GM12864 (cell line): Measurements from ENCODE around the gene SREK1IP1.
A peak's percentile ranks its signal among the peaks of the same experiment; 100 is the strongest.

Source experiments
- DNase-seq: peaks from one replicate; pipeline ENCODE4 v3.0.0-alpha.2; 2011; ENCODE audit warnings: low read depth
- H3K4me3 ChIP-seq: 2 replicates; pipeline ENCODE4 v1.5.1; 2011; ENCODE audit warnings: mild to moderate bottlenecking, low read depth, low read length, control low read depth
- TF ChIP-seq, protein P1 (sequence below): IDR thresholded peaks from 2 replicates; pipeline ENCODE4 v1.5.1; 2011; ENCODE audit warnings: low read depth, mild to moderate bottlenecking, moderate library complexity, low read length, control low read depth, inconsistent platforms; ENCODE audit errors: missing control alignments

Gene SREK1IP1

DNA sequence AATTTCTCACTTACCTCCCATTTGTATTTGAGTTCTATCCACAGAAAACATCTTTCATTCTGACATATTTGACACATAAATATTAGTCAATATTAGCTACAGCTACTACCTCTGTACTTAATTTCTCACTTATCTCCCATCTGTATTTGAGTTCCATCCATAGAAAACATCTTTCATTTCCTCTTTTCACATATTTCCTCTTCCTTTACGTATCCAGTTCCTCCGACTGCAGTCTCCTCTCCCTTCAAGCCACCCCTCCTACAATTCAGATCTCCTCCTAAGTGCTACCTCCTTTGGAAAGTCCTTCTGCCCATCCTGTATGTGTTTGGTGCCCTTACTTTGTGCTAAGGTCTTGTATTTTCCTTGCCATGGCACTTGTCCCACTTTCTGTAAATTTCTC lies 1.6 kb downstream of the SREK1IP1 start:
- DNase-seq, result no peak
- peak overlapping the region; percentile 100 for H3K4me3 ChIP-seq
- TF ChIP-seq, protein P1, sequence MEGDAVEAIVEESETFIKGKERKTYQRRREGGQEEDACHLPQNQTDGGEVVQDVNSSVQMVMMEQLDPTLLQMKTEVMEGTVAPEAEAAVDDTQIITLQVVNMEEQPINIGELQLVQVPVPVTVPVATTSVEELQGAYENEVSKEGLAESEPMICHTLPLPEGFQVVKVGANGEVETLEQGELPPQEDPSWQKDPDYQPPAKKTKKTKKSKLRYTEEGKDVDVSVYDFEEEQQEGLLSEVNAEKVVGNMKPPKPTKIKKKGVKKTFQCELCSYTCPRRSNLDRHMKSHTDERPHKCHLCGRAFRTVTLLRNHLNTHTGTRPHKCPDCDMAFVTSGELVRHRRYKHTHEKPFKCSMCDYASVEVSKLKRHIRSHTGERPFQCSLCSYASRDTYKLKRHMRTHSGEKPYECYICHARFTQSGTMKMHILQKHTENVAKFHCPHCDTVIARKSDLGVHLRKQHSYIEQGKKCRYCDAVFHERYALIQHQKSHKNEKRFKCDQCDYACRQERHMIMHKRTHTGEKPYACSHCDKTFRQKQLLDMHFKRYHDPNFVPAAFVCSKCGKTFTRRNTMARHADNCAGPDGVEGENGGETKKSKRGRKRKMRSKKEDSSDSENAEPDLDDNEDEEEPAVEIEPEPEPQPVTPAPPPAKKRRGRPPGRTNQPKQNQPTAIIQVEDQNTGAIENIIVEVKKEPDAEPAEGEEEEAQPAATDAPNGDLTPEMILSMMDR, result no peak

DNA sequence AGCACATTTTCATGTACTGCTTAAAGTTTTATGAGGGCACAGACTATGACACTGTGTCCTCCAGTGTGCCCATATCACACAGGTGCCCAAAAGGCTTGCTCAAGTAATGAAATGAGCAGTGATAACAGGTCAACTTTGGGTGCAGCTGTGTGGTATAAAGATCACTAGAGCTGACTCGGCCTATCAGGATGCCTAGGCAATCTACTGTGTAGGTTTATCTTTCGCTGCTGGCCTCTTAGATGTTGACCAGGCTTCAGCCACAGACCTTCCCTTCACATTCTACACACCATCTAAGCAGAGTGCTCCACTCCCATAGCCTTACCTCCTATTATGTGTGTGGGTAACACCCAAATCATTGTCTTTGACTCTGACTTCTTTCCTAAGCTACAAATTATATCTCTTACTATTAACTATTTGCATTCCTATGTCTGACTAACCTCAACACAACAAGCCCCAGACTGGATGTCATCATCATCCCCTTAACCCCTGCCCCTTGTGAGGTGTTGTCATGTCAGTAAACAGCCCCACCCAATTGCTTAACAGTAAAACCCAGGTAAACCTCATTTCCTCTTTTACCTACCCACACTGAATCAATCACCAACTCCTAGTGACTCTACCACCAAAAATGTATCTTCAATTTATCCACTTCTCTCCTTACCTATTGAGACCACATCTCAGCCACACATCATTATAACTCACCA lies 2.5 kb downstream of the SREK1IP1 start:
- DNase-seq, result no peak
- TF ChIP-seq, protein P1, result no peak
- H3K4me3 ChIP-seq, result no peak overlapping the region

DNA sequence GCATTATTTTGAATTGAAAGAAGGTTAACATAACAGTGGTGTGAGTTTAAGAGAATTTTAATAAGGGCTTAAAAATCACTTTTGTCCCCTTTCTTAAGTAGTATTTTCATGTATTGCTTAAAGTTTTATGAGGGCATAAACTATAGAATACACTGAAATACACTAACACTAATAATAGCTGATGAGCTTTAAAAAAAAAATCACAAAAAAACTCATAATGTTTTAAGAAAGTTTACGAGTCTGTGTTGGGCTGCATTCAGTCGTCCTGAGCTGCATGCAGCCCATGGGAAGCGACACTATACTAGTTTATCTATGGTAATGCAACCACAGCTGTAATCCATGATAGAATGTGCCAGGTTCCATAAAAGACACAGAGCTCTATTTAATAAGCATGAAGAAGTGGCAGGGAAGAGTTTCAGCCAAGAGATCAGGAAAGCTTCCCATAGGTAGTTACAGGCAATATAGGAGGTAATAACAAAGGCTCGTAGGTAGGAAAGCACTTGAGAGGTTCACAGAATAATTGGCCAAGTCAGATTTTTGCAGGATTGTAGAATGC lies 4.5 kb downstream of the SREK1IP1 start:
- TF ChIP-seq, protein P1, result no peak
- H3K4me3 ChIP-seq, result no peak overlapping the region
- DNase-seq, result no peak

DNA sequence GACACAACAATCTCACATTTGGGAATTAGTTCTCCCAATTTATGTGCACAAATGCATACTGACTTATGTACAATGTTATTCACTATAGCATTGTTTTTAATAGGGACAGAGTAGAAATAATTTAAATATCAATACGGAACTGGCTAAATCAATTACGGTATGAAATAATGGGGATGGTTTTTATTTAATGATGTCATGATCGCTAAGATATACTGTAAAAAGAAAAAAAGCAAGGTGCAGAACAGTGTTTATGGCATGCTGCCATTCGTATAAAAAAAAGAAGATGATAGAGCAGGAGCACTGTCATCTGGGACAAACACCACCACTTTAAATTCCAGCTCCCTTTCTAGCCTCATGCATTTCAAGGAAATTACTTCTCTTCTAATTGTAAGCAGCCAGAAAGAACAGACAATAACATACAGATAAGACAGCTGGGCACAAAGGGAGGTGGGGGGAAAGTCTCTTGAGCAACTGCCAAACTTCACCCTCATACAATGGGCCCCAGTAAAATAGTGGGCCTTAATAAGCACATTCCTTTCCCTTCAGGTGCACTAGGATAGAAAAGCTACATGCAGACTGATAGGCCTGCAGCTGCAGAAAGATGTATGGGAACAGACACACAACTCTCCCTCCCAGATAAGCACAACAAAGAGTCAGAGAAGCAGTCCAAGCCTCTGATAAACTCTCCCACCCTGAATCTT lies 8.4 kb downstream of the SREK1IP1 start:
- no peak for DNase-seq
- TF ChIP-seq, protein P1, result no peak
- H3K4me3 ChIP-seq, result no peak overlapping the region

DNA sequence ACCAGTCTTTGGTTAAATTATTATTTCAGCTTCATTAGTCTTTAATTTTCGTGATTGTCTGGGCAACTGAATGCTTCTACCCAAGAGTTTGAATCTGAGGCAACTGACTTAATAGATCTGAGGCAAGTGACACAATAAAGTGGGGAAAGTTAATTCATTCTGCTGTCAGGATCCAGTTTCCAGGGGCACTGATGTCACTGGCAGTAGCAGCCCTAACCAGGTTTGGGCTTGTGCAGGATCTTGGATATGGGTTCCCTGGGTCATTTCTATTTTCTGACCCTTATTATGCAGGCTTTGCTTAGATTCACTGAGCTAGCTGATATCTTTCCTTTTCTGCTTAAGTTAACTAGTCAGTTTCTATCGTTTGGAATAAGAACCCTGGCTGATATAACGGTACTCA lies 9.6 kb downstream of the SREK1IP1 start:
- no peak overlapping the region for H3K4me3 ChIP-seq
- no peak for DNase-seq
- TF ChIP-seq, protein P1, result no peak

DNA sequence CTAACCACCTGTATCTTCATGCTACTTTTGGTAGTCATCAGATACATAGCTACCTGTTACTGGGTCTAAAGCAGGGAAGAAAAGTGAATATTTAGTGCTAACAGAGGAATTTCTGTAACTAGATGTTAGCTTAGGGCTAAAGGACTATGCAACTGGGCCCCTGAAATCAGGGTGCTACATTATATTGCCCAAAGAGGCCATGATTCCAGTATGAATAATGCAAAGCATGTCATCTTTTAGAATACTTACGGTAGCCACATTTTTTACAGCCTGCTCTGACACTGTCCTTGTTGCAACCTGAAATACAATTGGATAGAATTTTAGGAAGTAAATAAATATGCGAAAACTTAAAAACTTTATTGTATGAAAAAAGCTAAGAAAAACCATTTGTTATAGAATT lies 14.4 kb downstream of the SREK1IP1 start:
- no peak overlapping the region for H3K4me3 ChIP-seq
- no peak for DNase-seq
- TF ChIP-seq, protein P1, result no peak

DNA sequence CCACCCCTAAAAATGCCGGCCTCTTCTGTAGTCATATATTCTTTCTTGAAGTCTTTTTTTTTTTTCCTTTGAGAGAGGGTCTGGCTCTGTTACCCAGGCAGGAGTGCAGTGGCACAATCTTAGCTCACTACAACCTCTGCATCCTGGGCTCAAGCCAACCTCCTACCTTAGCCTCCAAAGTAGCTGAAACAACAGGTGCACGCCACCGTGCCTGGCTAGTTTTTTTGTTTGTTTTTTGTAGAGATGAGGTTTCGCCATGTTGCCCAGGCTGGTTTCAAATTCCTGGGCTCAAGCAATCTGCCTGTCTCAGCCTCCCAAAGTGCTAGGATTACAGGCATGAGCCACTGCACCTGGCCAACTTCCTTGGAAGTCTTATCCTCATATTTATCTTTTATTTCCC lies 19.1 kb downstream of the SREK1IP1 start:
- no peak overlapping the region for H3K4me3 ChIP-seq
- no peak for DNase-seq
- TF ChIP-seq, protein P1, result no peak
